Stimulated activated memory B cell treated with anti-CD40 and anti-IgM and Interleukin-4, amounts not matched to agents 10 μg/mL and 1 μg/mL and 100 μg/mL, for 72 hours (primary cell): ENCODE data around the gene ADGRB3.
A peak's percentile ranks its signal among the peaks of the same experiment; 100 is the strongest.

Experiments
- ATAC-seq: fragments of 150-1000 bp; cut with Tn5 transposase; 2 replicates; pipeline ENCODE4 v1.10.0; 2021
- H3K27ac Mint-ChIP-seq: one replicate; pipeline ENCODE4 v1.8.0; 2022; ENCODE audit warnings: mild to moderate bottlenecking, mixed read lengths
- H3K27me3 Mint-ChIP-seq: one replicate; pipeline ENCODE4 v1.8.0; 2022; ENCODE audit warnings: mixed read lengths
- H3K36me3 Mint-ChIP-seq: one replicate; pipeline ENCODE4 v1.8.0; 2022; ENCODE audit warnings: mixed read lengths
- H3K4me1 Mint-ChIP-seq: one replicate; pipeline ENCODE4 v1.8.0; 2022; ENCODE audit warnings: mixed read lengths
- H3K4me3 Mint-ChIP-seq: one replicate; pipeline ENCODE4 v1.8.0; 2022; ENCODE audit warnings: mild to moderate bottlenecking, moderate library complexity, mixed read lengths
- H3K9me3 Mint-ChIP-seq: one replicate; pipeline ENCODE4 v1.8.0; 2022; ENCODE audit warnings: mixed read lengths

The ADGRB3 gene

DNA sequence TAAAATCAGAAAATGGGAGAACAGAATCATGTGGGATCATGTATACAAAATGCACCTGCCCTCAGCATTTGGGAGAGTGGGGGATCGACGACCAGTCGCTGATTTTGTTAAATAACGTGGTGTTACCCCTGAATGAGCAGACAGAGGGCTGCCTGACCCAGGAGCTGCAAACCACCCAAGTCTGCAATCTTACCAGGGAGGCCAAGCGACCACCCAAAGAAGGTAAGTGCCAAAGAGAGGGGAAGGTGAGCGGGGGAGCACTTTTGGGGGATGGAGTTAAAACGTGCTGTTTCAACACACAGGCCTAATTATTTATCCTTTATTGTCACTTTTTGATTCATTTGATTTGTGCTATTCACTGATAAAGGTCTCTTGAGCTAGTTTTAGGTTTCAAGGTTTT lies 4.1 kb downstream of the ADGRB3 start:
- Mint-ChIP-seq H3K27ac (no peak overlapping the region), H3K36me3 (no peaks in the 10 kb centered on the region), H3K27me3 (peaks cover 57% of the 10 kb centered on the region), H3K4me1 (peaks cover 21% of the 10 kb centered on the region), H3K9me3 (no peaks in the 10 kb centered on the region), H3K4me3 (no peak overlapping the region)
- ATAC-seq, result no peak

GRCh38 chr6:68639826-68640490 lies 4.9 kb downstream of the ADGRB3 start:
- Mint-ChIP-seq H3K4me3 (no peak overlapping the region), H3K4me1 (peaks cover 14% of the 10 kb centered on the region), H3K27ac (no peak overlapping the region), H3K9me3 (no peaks in the 10 kb centered on the region), H3K27me3 (peaks cover 50% of the 10 kb centered on the region), H3K36me3 (no peaks in the 10 kb centered on the region)
- no peak for ATAC-seq

DNA sequence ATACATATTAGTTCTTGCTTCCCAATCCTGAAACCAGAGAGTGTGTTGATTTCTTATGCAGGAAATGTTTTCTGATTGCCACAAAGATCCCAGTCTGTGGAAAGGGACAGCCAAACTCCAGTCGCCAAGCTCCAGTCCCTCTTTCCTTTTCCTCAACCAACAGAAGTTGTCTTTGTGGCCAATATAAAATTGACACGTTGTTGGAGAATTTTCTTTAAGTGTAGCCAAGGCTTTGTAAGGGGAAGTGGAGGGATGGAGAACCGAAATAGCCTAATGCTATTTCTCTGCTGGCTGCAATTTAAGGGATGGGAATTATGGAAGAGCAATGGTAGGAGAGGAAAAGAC lies 5.4 kb downstream of the ADGRB3 start:
- H3K36me3 Mint-ChIP-seq, result no peaks in the 10 kb centered on the region
- peaks cover 45% of the 10 kb centered on the region for H3K27me3 Mint-ChIP-seq
- no peak overlapping the region for H3K27ac Mint-ChIP-seq
- H3K4me3 Mint-ChIP-seq, result no peak overlapping the region
- H3K4me1 Mint-ChIP-seq, result peaks cover 9% of the 10 kb centered on the region
- ATAC-seq, result no peak
- no peaks in the 10 kb centered on the region for H3K9me3 Mint-ChIP-seq

- H3K27me3 Mint-ChIP-seq, result peaks cover 38% of the 10 kb centered on the region
- no peak overlapping the region for H3K27ac Mint-ChIP-seq
- no peaks in the 10 kb centered on the region for H3K36me3 Mint-ChIP-seq
- no peak overlapping the region for H3K4me3 Mint-ChIP-seq
- no peaks in the 10 kb centered on the region for H3K9me3 Mint-ChIP-seq
- no peak for ATAC-seq
- peaks cover 2% of the 10 kb centered on the region for H3K4me1 Mint-ChIP-seq
These were observed 6.1 kb downstream of the ADGRB3 start for GRCh38 chr6:68641172-68641571.

DNA sequence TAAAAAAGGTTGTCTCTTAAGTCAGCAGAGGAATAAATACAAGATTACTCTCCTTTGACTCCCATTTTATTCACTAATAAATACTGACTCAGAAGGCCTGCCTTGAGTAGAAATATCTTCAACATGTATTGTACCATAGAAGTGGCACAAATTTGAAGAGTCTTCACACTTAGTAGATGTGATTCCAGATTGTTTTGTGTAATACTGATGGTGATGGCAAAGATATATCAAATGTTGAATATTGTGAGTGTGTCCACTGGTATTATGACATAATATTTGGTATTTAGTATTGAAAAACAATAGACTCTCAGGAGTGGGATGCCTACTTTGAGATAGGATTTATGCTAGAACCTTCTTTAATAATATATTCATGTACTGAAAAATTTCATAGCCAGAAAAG lies 7.0 kb downstream of the ADGRB3 start:
- no peak for ATAC-seq
- Mint-ChIP-seq H3K36me3 (no peaks in the 10 kb centered on the region), H3K4me1 (no peaks in the 10 kb centered on the region), H3K27me3 (peaks cover 29% of the 10 kb centered on the region), H3K4me3 (no peak overlapping the region), H3K27ac (no peak overlapping the region), H3K9me3 (no peaks in the 10 kb centered on the region)

GRCh38 chr6:68642977-68643376 lies 7.9 kb downstream of the ADGRB3 start:
- Mint-ChIP-seq H3K27me3 (peaks cover 20% of the 10 kb centered on the region), H3K27ac (no peak overlapping the region), H3K4me1 (no peaks in the 10 kb centered on the region), H3K36me3 (no peaks in the 10 kb centered on the region), H3K4me3 (no peak overlapping the region), H3K9me3 (no peaks in the 10 kb centered on the region)
- ATAC-seq, result no peak

GRCh38 chr6:68649669-68650068 lies 14.6 kb downstream of the ADGRB3 start:
- Mint-ChIP-seq H3K27me3 (no peaks in the 10 kb centered on the region), H3K9me3 (no peaks in the 10 kb centered on the region), H3K36me3 (no peaks in the 10 kb centered on the region), H3K27ac (no peak overlapping the region), H3K4me1 (no peaks in the 10 kb centered on the region), H3K4me3 (no peak overlapping the region)
- peak; percentile 24 for ATAC-seq

DNA sequence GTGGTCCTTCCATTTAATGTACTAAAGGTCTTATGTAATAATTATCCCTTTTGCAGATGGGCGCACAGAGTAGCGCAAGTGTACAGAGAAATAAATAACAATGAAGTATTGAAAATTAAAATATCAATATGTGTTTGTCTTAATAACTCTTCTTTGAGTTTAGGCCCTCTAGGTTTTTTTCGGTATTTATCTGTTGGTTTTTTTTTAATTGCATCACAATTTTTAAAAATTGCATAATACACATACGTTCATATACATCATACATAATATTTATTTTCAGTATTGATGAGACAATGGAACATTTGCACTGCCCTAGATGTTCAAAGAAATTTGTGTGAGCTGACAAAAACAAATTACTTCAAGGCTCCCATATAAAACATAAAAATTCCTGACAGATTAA lies 15.1 kb downstream of the ADGRB3 start:
- H3K4me3 Mint-ChIP-seq, result no peak overlapping the region
- H3K27me3 Mint-ChIP-seq, result no peaks in the 10 kb centered on the region
- no peaks in the 10 kb centered on the region for H3K9me3 Mint-ChIP-seq
- H3K4me1 Mint-ChIP-seq, result no peaks in the 10 kb centered on the region
- no peaks in the 10 kb centered on the region for H3K36me3 Mint-ChIP-seq
- ATAC-seq, result no peak
- H3K27ac Mint-ChIP-seq, result no peak overlapping the region

GRCh38 chr6:68651011-68651985 lies 16.2 kb downstream of the ADGRB3 start:
- no peak overlapping the region for H3K4me3 Mint-ChIP-seq
- no peaks in the 10 kb centered on the region for H3K4me1 Mint-ChIP-seq
- H3K36me3 Mint-ChIP-seq, result no peaks in the 10 kb centered on the region
- no peaks in the 10 kb centered on the region for H3K27me3 Mint-ChIP-seq
- peak; percentile 19 for ATAC-seq
- H3K9me3 Mint-ChIP-seq, result no peaks in the 10 kb centered on the region
- H3K27ac Mint-ChIP-seq, result no peak overlapping the region

- H3K27me3 Mint-ChIP-seq, result no peaks in the 10 kb centered on the region
- H3K4me1 Mint-ChIP-seq, result no peaks in the 10 kb centered on the region
- H3K9me3 Mint-ChIP-seq, result no peaks in the 10 kb centered on the region
- no peak overlapping the region for H3K4me3 Mint-ChIP-seq
- no peaks in the 10 kb centered on the region for H3K36me3 Mint-ChIP-seq
- ATAC-seq, result no peak
- no peak overlapping the region for H3K27ac Mint-ChIP-seq
These were observed 17.0 kb downstream of the ADGRB3 start for GRCh38 chr6:68652117-68652536.

GRCh38 chr6:68653074-68653705 lies 18.1 kb downstream of the ADGRB3 start:
- H3K9me3 Mint-ChIP-seq, result no peaks in the 10 kb centered on the region
- H3K4me3 Mint-ChIP-seq, result no peak overlapping the region
- no peaks in the 10 kb centered on the region for H3K4me1 Mint-ChIP-seq
- H3K27ac Mint-ChIP-seq, result no peak overlapping the region
- no peaks in the 10 kb centered on the region for H3K27me3 Mint-ChIP-seq
- no peak for ATAC-seq
- H3K36me3 Mint-ChIP-seq, result no peaks in the 10 kb centered on the region

- Mint-ChIP-seq H3K4me1 (no peaks in the 10 kb centered on the region), H3K4me3 (no peak overlapping the region), H3K9me3 (no peaks in the 10 kb centered on the region)
These were observed 18.6 kb downstream of the ADGRB3 start for GRCh38 chr6:68653706-68654089.

GRCh38 chr6:68654134-68654533 lies 19.1 kb downstream of the ADGRB3 start:
- Mint-ChIP-seq H3K4me1 (no peaks in the 10 kb centered on the region), H3K27me3 (no peaks in the 10 kb centered on the region), H3K27ac (no peak overlapping the region), H3K9me3 (no peaks in the 10 kb centered on the region), H3K4me3 (no peak overlapping the region), H3K36me3 (no peaks in the 10 kb centered on the region)
- no peak for ATAC-seq

More at GRCh38 chr6:68653706-68654089, 18.6 kb downstream of the ADGRB3 start:
- no peaks in the 10 kb centered on the region for H3K27me3 Mint-ChIP-seq
- ATAC-seq, result no peak
- no peak overlapping the region for H3K27ac Mint-ChIP-seq
- H3K36me3 Mint-ChIP-seq, result no peaks in the 10 kb centered on the region

DNA sequence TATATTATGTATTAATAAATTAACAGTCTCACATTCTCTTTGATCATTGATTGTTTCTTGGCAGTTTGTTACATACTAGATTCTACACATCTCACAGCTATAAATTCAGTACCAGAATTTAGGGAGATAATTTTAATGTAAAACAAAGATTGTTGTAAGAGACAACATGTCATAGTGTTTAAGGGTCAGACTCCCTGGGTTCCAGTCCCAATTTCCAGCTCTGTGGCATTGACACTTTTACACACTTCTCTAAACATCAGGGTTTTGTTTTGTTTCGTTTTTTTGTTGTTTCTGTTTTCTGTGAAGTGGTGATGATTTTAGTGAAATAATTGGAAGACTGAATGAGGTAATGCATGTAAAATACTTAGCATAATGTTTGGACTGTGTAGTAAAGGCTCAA lies 19.9 kb downstream of the ADGRB3 start:
- Mint-ChIP-seq H3K4me1 (no peaks in the 10 kb centered on the region), H3K27ac (no peak overlapping the region), H3K9me3 (no peaks in the 10 kb centered on the region), H3K27me3 (no peaks in the 10 kb centered on the region), H3K4me3 (no peak overlapping the region), H3K36me3 (no peaks in the 10 kb centered on the region)
- ATAC-seq, result no peak

GRCh38 chr6:68657374-68658139 lies 22.5 kb downstream of the ADGRB3 start:
- Mint-ChIP-seq H3K4me1 (no peaks in the 10 kb centered on the region), H3K36me3 (no peaks in the 10 kb centered on the region), H3K27ac (no peak overlapping the region), H3K27me3 (no peaks in the 10 kb centered on the region), H3K9me3 (no peaks in the 10 kb centered on the region), H3K4me3 (no peak overlapping the region)
- ATAC-seq, result no peak
